ENCODE results near the gene GBP6.

DNA sequence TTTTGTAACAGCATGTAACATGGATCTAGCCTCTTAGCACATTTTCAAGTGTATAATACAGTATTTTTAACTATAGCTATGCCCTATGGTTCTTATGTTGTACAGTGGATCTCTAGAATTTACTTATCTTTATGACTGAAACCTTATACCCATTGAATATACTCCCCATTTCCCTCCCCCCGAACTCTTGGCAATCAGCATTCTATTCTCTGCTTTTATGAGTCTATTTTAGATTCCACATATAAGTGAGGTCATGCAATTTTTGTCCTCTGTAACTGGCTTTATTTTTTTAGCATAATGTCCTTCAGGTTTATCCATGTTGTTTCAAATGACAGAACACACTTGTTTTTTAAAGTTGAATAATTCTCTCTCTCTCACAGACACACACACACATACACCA lies 3.1 kb upstream of the GBP6 start:
- TF ChIP-seq ZFP3 (CRISPR knock-in tag; IDR thresholded peaks at IDR 0.05) (no peak), ESRRG (CRISPR knock-in tag; IDR thresholded peaks at IDR 0.05) (no peak), RARB (CRISPR knock-in tag; IDR thresholded peaks at IDR 0.05) (no peak), POU6F1 (CRISPR knock-in tag; IDR thresholded peaks at IDR 0.05; ENCODE audit: borderline replicate concordance, low read depth) (no peak), ARNTL (CRISPR knock-in tag; IDR thresholded peaks at IDR 0.05; ENCODE audit: borderline replicate concordance, low read depth) (no peak), TSHZ2 (CRISPR knock-in tag; IDR thresholded peaks at IDR 0.05) (no peak), TCF4 (CRISPR knock-in tag; IDR thresholded peaks at IDR 0.05; ENCODE audit: borderline replicate concordance) (no peak), PPARA (CRISPR knock-in tag; IDR thresholded peaks at IDR 0.05; ENCODE audit: borderline replicate concordance) (no peak), ZNF8 (CRISPR knock-in tag; IDR thresholded peaks at IDR 0.05) (no peak), CSDC2 (CRISPR knock-in tag; IDR thresholded peaks at IDR 0.05) (no peak), CREB5 (CRISPR knock-in tag; IDR thresholded peaks at IDR 0.05; ENCODE audit: low read depth) (no peak), TOX (CRISPR knock-in tag; IDR thresholded peaks at IDR 0.05; ENCODE audit: borderline replicate concordance) (no peak)
- TF ChIP-seq, protein P1, sequence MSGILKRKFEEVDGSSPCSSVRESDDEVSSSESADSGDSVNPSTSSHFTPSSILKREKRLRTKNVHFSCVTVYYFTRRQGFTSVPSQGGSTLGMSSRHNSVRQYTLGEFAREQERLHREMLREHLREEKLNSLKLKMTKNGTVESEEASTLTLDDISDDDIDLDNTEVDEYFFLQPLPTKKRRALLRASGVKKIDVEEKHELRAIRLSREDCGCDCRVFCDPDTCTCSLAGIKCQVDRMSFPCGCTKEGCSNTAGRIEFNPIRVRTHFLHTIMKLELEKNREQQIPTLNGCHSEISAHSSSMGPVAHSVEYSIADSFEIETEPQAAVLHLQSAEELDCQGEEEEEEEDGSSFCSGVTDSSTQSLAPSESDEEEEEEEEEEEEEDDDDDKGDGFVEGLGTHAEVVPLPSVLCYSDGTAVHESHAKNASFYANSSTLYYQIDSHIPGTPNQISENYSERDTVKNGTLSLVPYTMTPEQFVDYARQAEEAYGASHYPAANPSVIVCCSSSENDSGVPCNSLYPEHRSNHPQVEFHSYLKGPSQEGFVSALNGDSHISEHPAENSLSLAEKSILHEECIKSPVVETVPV (CRISPR knock-in tag; IDR thresholded peaks at IDR 0.05), result no peak
- TF ChIP-seq, protein P2, sequence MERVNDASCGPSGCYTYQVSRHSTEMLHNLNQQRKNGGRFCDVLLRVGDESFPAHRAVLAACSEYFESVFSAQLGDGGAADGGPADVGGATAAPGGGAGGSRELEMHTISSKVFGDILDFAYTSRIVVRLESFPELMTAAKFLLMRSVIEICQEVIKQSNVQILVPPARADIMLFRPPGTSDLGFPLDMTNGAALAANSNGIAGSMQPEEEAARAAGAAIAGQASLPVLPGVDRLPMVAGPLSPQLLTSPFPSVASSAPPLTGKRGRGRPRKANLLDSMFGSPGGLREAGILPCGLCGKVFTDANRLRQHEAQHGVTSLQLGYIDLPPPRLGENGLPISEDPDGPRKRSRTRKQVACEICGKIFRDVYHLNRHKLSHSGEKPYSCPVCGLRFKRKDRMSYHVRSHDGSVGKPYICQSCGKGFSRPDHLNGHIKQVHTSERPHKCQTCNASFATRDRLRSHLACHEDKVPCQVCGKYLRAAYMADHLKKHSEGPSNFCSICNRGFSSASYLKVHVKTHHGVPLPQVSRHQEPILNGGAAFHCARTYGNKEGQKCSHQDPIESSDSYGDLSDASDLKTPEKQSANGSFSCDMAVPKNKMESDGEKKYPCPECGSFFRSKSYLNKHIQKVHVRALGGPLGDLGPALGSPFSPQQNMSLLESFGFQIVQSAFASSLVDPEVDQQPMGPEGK (CRISPR knock-in tag; IDR thresholded peaks at IDR 0.05; ENCODE audit: borderline replicate concordance), result no peak
